ENCODE data around the gene CFAP74.

CFAP74 gene

DNA sequence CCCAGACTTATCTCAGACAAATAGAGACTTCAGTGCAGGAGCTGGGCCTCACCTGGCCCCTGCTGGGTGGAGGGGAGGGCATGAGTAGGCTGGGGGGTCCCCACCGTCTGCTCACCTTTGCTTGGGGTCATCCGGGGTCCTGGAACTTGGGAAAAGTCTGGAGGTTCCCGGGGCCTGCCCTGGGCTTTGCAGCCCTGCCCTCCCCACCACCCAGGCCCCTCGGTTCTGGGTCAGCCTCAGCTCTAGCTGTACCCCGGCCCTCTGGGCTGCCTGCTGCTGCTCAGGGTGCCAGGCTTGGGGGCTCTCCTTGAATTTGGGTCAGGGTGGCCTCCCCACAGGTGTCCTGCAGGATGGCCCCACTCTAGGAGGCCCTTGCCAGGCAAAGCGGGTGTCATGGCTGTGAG, 82.1 kb downstream of the CFAP74 start:
- no peak for DNase-seq
- Histone ChIP-seq H3K36me3 (no peaks in the 10 kb centered on the region), H3K27me3 (ENCODE audit: insufficient read depth, low read depth, severe bottlenecking) (no peaks in the 10 kb centered on the region), H3K9me3 (ENCODE audit: severe bottlenecking) (no peaks in the 10 kb centered on the region), H3K4me3 (ENCODE audit: low read depth, low read length) (no peak overlapping the region), H3K27ac (no peak overlapping the region)
- TF ChIP-seq, protein P1, sequence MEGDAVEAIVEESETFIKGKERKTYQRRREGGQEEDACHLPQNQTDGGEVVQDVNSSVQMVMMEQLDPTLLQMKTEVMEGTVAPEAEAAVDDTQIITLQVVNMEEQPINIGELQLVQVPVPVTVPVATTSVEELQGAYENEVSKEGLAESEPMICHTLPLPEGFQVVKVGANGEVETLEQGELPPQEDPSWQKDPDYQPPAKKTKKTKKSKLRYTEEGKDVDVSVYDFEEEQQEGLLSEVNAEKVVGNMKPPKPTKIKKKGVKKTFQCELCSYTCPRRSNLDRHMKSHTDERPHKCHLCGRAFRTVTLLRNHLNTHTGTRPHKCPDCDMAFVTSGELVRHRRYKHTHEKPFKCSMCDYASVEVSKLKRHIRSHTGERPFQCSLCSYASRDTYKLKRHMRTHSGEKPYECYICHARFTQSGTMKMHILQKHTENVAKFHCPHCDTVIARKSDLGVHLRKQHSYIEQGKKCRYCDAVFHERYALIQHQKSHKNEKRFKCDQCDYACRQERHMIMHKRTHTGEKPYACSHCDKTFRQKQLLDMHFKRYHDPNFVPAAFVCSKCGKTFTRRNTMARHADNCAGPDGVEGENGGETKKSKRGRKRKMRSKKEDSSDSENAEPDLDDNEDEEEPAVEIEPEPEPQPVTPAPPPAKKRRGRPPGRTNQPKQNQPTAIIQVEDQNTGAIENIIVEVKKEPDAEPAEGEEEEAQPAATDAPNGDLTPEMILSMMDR (IDR thresholded peaks at IDR 0.05; ENCODE audit: low read depth, low read length), result no peak

DNA sequence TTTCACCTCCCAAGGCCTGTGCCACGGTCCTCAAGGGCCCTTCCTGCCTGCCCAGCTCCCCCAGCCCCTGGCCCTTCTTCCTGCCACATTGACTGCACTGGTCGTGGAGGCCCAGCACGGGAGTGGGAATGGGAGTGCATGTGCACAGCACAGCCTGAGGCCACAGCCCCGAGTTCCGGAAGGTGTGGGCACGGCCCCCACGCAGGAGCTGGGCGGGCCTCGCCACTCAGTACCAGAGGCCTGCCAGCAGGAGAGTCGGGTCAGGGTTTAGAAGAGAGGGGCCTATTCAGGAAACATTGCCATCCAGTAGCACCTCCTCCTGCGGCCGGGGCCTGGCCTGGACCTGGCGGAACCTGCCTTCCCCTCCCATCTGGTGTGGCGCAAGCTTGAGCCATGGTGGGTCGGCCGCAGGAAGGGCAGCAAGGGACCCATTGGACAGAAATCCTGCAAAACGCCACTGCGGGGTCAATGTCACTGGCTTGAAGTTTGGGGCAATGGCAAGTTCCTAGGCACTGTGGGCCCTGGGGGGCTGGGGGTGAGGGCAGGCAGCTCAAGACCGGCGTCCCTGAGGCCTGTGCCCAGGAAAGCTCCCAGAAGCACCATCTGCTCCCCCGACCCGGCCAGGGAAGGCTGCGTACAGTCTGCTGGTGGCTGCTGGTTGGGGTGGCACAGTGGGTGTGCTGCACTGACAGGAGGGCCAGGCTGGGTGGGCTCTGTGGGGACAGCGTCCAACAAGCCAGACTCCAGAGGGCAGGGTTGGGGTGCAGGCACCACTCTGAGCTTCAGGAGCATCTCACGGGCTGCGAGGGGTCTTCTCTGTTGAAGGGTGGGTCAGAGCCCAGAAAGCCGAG, 82.8 kb downstream of the CFAP74 start:
- DNase-seq, result peak; percentile 7
- no peaks in the 10 kb centered on the region for H3K9me3 ChIP-seq (ENCODE audit: severe bottlenecking)
- TF ChIP-seq, protein P1 (IDR thresholded peaks at IDR 0.05; ENCODE audit: low read depth, low read length), result no peak
- H3K4me3 ChIP-seq (ENCODE audit: low read depth, low read length), result no peak overlapping the region
- no peak overlapping the region for H3K27ac ChIP-seq
- H3K36me3 ChIP-seq, result no peaks in the 10 kb centered on the region
- no peaks in the 10 kb centered on the region for H3K27me3 ChIP-seq (ENCODE audit: insufficient read depth, low read depth, severe bottlenecking)

- no peaks in the 10 kb centered on the region for H3K27me3 ChIP-seq (ENCODE audit: insufficient read depth, low read depth, severe bottlenecking)
- TF ChIP-seq, protein P1 (IDR thresholded peaks at IDR 0.05; ENCODE audit: low read depth, low read length), result no peak
- no peak overlapping the region for H3K4me3 ChIP-seq (ENCODE audit: low read depth, low read length)
- DNase-seq, result no peak
- H3K36me3 ChIP-seq, result no peaks in the 10 kb centered on the region
- no peak overlapping the region for H3K27ac ChIP-seq
- H3K9me3 ChIP-seq (ENCODE audit: severe bottlenecking), result no peaks in the 10 kb centered on the region
Observed at GRCh38 chr1:1920057-1920607, 83.5 kb downstream of the CFAP74 start.

GRCh38 chr1:1919304-1920056, 84.1 kb downstream of the CFAP74 start:
- no peaks in the 10 kb centered on the region for H3K9me3 ChIP-seq (ENCODE audit: severe bottlenecking)
- H3K27ac ChIP-seq, result no peak overlapping the region; the same call in 1 of the 2 replicates
- no peaks in the 10 kb centered on the region for H3K36me3 ChIP-seq
- peak; percentile 95 for DNase-seq
- H3K4me3 ChIP-seq (ENCODE audit: low read depth, low read length), result peak overlapping the region; percentile 42
- H3K27me3 ChIP-seq (ENCODE audit: insufficient read depth, low read depth, severe bottlenecking), result no peaks in the 10 kb centered on the region
- TF ChIP-seq, protein P1 (IDR thresholded peaks at IDR 0.05; ENCODE audit: low read depth, low read length), result no peak

GRCh38 chr1:1918901-1919303, 84.7 kb downstream of the CFAP74 start, which contains the start of gene TMEM52:
TMEM52 (minus strand) TSS chr1:1919279; CDS start chr1:1919265, 14 bp downstream.
- peak; percentile 58 for DNase-seq
- H3K27ac ChIP-seq, result no peak within 1 kb of the TSS; the same call in 1 of the 2 replicates
- TF ChIP-seq, protein P1 (IDR thresholded peaks at IDR 0.05; ENCODE audit: low read depth, low read length), result no peak

More at GRCh38 chr1:1918901-1919303, 84.7 kb downstream of the CFAP74 start, which contains the start of gene TMEM52:
- Histone ChIP-seq H3K27me3 (ENCODE audit: insufficient read depth, low read depth, severe bottlenecking) (no peaks in the 10 kb centered on the region), H3K36me3 (no peaks in the 10 kb centered on the region), H3K4me3 (ENCODE audit: low read depth, low read length) (peak within 1 kb of the TSS; percentile 42), H3K9me3 (ENCODE audit: severe bottlenecking) (no peaks in the 10 kb centered on the region)
